GM10248 (cell line): ENCODE results near the gene LRRC34.
A peak's percentile ranks its signal among the peaks of the same experiment; 100 is the strongest.

ENCODE experiments used
- CTCF ChIA-PET: fragments of 300-600 bp; sonication (Branson Sonifier 250); formaldehyde crosslinking; extraction: SDS; loops from one replicate; lab custom pipeline; 2021; ENCODE audit warnings: antibody characterized with exemption; lab: Yijun Ruan, JAX
- POLR2A ChIA-PET: fragments of 350-650 bp; sonication (Branson Sonifier 250); formaldehyde crosslinking; extraction: SDS; loops from one replicate; lab custom pipeline; 2020; ENCODE audit warnings: antibody characterized with exemption; lab: Yijun Ruan, JAX
- DNase-seq: peaks from one replicate; pipeline ENCODE4 v3.0.0; 2012; ENCODE audit errors: extremely low spot score
- TF ChIP-seq, protein P1 (sequence below): IDR thresholded peaks from 2 replicates; pipeline ENCODE4 v1.5.1; 2012; ENCODE audit warnings: mild to moderate bottlenecking, low read depth; ENCODE audit errors: extremely low read depth, missing control alignments, control extremely low read depth

The LRRC34 gene

DNA sequence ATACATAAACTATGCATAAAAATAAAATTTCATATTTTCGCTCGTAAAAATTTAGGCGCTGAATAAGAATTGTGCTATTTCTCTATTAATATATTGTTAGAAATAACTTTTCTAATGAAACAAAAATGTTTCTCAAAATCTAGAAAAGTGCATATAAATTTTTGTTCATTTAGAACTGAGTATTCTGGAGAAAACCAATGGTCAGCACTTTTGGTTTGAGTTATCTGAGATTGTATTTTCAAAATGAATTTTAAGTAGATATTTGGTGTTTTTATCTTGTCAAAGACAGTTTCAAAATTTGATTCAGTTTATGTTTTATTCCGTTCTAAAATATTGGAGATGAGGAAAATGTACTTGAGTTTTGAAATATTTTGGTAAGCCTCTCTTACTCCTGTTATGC is 25.6 kb downstream of the LRRC34 start:
- TF ChIP-seq, protein P1, sequence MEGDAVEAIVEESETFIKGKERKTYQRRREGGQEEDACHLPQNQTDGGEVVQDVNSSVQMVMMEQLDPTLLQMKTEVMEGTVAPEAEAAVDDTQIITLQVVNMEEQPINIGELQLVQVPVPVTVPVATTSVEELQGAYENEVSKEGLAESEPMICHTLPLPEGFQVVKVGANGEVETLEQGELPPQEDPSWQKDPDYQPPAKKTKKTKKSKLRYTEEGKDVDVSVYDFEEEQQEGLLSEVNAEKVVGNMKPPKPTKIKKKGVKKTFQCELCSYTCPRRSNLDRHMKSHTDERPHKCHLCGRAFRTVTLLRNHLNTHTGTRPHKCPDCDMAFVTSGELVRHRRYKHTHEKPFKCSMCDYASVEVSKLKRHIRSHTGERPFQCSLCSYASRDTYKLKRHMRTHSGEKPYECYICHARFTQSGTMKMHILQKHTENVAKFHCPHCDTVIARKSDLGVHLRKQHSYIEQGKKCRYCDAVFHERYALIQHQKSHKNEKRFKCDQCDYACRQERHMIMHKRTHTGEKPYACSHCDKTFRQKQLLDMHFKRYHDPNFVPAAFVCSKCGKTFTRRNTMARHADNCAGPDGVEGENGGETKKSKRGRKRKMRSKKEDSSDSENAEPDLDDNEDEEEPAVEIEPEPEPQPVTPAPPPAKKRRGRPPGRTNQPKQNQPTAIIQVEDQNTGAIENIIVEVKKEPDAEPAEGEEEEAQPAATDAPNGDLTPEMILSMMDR = no peak
- ChIA-PET CTCF (interaction anchor here (1.3 kb wide), 1 partner anchor 22 kb away, joined by 3 read pairs; no protein-coding TSS in a partner anchor), POLR2A (no interaction called here)
- DNase-seq = no peak

DNA sequence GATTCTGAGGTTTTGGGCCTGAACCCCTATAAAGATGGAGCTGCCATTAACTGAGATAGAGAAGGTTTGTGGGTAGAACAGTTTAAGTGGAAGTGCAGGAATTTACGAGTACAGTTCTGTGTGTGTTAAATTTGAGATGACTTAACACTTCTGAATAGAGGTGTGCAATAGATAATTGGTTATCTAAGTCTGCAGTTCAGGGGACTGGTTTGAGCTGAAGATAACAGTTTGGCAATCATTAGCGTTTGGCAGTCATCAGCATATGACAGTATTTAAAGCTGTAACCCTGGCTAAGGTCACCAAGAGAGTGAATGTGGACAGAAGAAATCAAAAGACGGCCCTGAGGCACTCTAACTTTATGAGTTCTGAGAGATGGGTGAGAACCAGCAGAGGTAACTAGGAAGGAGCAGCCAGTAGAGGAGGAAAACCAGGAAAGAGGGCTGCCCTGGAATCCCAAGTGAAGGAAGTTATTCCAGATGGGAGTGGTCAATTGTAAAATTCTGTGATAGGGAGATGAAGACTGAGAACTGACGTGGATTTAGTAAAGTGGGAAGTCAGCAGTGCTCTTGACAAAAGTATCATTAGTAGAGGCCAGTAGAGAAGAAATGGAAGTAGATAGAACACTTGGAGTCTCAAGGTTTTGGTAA is 31.4 kb downstream of the LRRC34 start:
- TF ChIP-seq, protein P1 = no peak
- ChIA-PET POLR2A (no interaction called here), CTCF (no interaction called here)
- DNase-seq = no peak

DNA sequence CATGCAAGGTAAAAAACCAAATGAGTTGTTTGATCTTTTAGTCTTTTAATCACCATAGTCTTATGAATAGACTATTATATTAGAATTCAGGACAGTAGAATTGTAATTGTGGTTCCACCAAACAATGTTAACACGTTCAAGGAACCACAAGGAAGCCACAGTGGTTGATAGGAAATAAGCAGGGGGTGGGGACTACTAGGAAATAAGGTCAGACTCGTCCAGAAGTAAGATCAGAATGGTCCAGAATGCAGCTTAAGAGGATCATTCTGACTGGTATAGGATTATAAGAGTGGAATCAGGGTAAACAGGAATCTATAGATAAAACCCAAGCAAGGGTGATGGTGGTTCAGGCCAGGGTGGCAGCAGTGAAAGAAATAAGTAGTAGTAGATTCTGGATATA is 32.0 kb downstream of the LRRC34 start:
- DNase-seq = no peak
- ChIA-PET CTCF (no interaction called here), POLR2A (no interaction called here)
- TF ChIP-seq, protein P1 = no peak

DNA sequence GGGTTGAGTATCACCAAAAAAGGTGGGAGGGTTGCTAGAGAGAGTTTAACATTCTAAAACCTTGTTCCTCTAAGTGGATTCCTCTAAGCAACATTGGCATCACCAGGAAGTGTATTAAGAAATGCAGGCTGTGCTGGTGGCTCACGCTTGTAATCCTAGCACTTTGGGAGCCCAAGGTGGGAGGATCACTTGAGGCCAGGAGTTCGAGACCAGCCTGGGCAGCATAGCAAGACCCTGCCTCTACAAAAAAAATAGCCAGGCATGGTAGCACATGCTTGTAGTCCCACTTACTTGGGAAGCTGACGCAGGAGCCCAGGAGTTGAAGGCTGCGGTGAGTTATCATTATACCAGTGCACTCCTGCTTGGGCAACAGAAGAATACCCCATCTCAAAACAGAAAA is 34.9 kb downstream of the LRRC34 start:
- TF ChIP-seq, protein P1 = no peak
- CTCF ChIA-PET = no interaction called here
- no peak for DNase-seq
- POLR2A ChIA-PET = no interaction called here

DNA sequence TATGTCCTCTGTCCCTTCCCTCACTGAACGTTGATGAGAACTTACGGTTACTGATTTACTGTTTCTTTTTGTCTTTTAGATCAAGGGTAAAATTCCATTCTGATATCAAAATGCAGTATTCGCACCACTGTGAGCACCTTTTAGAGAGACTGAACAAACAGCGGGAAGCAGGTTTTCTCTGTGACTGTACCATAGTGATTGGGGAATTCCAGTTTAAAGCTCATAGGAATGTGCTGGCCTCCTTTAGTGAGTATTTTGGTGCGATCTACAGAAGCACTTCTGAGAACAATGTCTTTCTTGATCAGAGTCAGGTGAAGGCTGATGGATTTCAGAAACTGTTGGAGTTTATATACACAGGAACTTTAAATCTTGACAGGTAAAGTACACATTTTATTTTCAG is 38.5 kb downstream of the LRRC34 start:
- CTCF ChIA-PET = no interaction called here
- POLR2A ChIA-PET = no interaction called here

DNA sequence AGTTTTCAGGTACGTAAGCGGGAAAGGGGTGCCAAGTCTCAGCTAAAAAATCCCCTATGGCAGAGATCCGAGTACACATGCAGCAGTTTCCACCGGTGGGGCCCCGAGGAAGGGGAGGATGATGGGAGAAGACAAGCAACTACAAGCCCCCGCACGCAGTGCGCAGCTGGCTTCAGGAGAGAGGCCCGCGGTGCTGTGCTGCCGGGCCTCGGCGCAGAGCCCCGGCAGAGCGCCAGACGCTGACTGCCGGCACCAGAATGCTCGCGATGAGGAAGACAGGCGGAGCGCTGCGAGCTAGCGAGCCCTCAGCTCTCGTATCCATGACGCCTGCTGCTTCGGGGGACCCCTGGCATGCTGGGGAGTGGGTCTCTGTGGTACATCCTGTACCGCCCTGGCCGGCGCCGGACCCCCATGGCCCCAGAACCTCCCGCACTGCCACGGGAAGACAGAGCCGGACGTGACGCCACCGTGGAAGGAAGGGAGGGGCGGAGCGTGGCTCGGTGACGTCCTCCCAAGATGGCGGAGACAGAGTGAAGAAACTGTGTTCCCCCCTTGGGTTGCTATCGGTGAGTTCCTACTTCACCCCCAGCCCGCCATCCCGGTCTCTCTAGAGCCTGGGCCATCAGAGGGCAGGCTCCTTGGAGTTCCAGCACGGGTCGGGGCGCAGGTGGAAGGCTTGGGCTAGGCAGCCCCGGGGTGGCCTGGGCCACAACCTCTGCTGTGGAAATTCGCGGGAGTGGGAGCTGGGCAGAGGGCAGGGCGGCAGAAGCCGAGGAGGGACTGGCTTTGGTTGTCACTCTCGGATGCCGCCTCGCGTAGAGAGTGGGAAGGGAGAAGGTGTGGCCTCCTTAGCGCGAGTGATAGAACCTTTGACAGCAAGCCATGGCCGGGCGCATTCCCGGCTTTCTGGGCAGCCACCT is 39.5 kb downstream of the LRRC34 start, which contains the start of gene MYNN:
Gene MYNN, plus strand, starts transcription at position 500 of the 920 bp plus-strand sequence. CDS start 900 bp downstream, outside the sequence.
- DNase-seq = peak; percentile 88
- ChIA-PET CTCF (interaction anchor here (0.8 to 2.1 kb wide), 3 partner anchors 10 to 284 kb away, joined by 3 to 7 read pairs (median 5); partner anchors contain the start of genes LRRC34 and LRRIQ4), POLR2A (interaction anchor here (0.5 kb wide), 1 partner anchor 54 kb away, joined by 9 read pairs; no protein-coding TSS in a partner anchor)
- TF ChIP-seq, protein P1 = no peak

More for the DNA sequence above, 38.5 kb downstream of the LRRC34 start:
- no peak for DNase-seq
- TF ChIP-seq, protein P1 = no peak
